Uterus (tissue), 4 donors: Measurements from ENCODE around the gene SHC4. TPM values are rescaled to one million over a fixed set of nuclear protein-coding genes. Genes with fewer than 3 reads are reported as not detected.

Experiments used
- DNase-seq, 2 donors: peaks; one replicate each; pipeline ENCODE4 v3.0.0-alpha.2; 2019 to 2020
- H3K27ac ChIP-seq, 2 donors: fragments of 200-600 bp; sonication (generic); 1 replicate in 1 of 2; 2 replicates in 1 of 2; pipeline ENCODE4 v1.5.1; 2016 to 2018
- H3K27me3 ChIP-seq, 2 donors: fragments of 200-600 bp; sonication (generic); one replicate each; pipeline ENCODE4 v1.5.1; 2018 to 2019; ENCODE audit warnings: control low read depth in 1 of 2
- H3K36me3 ChIP-seq, 2 donors: fragments of 200-600 bp; sonication (generic); one replicate each; pipeline ENCODE4 v1.5.1; 2019; ENCODE audit warnings: control low read depth in 1 of 2
- H3K4me1 ChIP-seq, 2 donors: fragments of 200-600 bp; sonication (generic); one replicate each; pipeline ENCODE4 v1.5.1; 2018 to 2019; ENCODE audit warnings: control low read depth in 1 of 2
- H3K4me3 ChIP-seq, 2 donors: fragments of 200-600 bp; sonication (generic); 1 replicate in 1 of 2; 2 replicates in 1 of 2; pipeline ENCODE4 v1.5.1; 2018 to 2019; ENCODE audit warnings: mild to moderate bottlenecking in 1 of 2
- H3K9me3 ChIP-seq, 2 donors: fragments of 200-600 bp; sonication (generic); one replicate each; pipeline ENCODE4 v1.5.1; 2019; ENCODE audit warnings: control low read depth in 1 of 2
- CTCF ChIP-seq, 4 experiments: fragments of 200-600 bp in 2 of 4; fragments of 450-650 bp in 2 of 4; sonication (generic) in 2 of 4; IDR thresholded peaks; one replicate each; pipeline ENCODE4 v1.5.1; 2016 to 2019; ENCODE audit warnings: antibody characterized with exemption in 4 of 4, mild to moderate bottlenecking in 2 of 4, moderate library complexity in 1 of 4
- POLR2A ChIP-seq, 2 donors: fragments of 450-650 bp; IDR thresholded peaks; one replicate each; pipeline ENCODE4 v1.6.1; 2016; ENCODE audit warnings: antibody characterized with exemption in 2 of 2, mild to moderate bottlenecking in 1 of 2, moderate library complexity in 1 of 2
- intact Hi-C: fragments of 100-400 bp; cut with DNase I; formaldehyde crosslinking; loops from one replicate; pipeline ENCODE4 v1.15.1; 2023; ENCODE audit warnings: low total_unique reads
- total RNA-seq, 4 donors: library from RNA; depleted of rRNA in 3 of 4; stranded (reverse); fragments of >200 nt in 3 of 4; gene quantifications; one replicate each; pipeline versions ENCODE4 v1.1.0 to v1.2.4, GENCODE V29; 2014 to 2023
- donor health status: DM: yes; HTN: yes; CAD: no.

SHC4 gene
- total RNA-seq, 4 donors from 2014 or later = 0.88 to 6.8 (median 5.0) TPM; not detected in 1

- no peak for DNase-seq
- intact Hi-C loops = no loop called here
- no peak overlapping the region for H3K4me3 ChIP-seq
- no peak for TF ChIP-seq CTCF (IDR thresholded peaks at IDR 0.05)
- no peak for TF ChIP-seq POLR2A (IDR thresholded peaks at IDR 0.05)
- H3K4me1 ChIP-seq = no peaks in the 10 kb centered on the region
- no peaks in the 10 kb centered on the region for H3K27me3 ChIP-seq
- no peaks in the 10 kb centered on the region for H3K36me3 ChIP-seq
- no peak overlapping the region for H3K27ac ChIP-seq
- H3K9me3 ChIP-seq = no peaks in the 10 kb centered on the region
These were observed 59.0 kb downstream of the SHC4 start for GRCh38 chr15:48904758-48905157.

DNA sequence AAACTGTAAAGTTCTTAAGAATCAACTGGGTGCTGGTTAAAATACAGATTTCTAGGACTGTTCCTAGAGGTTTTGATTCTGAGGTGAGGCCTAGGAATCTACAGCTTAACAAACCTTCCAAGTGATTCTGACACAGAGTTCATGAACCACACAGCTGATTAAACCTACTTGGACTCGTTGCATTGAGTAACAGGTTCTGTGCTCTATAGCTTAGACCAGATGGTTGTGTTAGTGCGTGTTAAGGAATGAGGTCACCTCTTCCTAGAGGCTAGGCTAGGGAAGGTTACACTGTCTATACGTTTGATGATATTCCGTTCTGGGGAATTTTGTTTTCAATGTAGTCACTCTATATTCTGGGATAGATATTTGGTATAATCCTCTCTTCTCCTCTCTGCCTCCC is 63.9 kb downstream of the SHC4 start:
- no peak overlapping the region for H3K4me3 ChIP-seq
- H3K9me3 ChIP-seq = no peaks in the 10 kb centered on the region
- no peak overlapping the region for H3K27ac ChIP-seq
- H3K27me3 ChIP-seq = no peaks in the 10 kb centered on the region
- H3K36me3 ChIP-seq = no peaks in the 10 kb centered on the region
- intact Hi-C loops = no loop called here
- H3K4me1 ChIP-seq = peaks cover 0 to 5% of the 10 kb centered on the region in 2 donors
- no peak for TF ChIP-seq CTCF (IDR thresholded peaks at IDR 0.05)
- DNase-seq = no peak

DNA sequence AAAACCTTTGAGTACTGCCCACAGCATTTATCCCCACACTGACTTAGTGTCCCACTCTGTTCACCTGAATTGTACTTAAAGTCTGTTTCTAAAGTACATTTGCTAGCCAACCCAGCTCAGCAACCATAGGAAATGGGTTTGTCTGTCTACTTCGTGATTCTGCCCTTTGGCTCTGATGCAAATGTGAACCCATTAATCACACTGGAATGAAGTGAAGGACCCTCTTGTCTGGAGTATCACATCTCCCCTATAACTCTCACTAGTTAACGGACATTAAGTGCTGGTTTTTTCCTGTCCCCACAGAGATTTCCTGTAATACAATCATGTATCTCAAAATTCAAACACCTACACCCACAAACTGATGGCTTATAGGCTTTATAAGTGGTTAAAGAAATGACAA is 65.3 kb downstream of the SHC4 start:
- DNase-seq = no peak
- no peaks in the 10 kb centered on the region for H3K9me3 ChIP-seq
- no peak overlapping the region for H3K4me3 ChIP-seq
- intact Hi-C loops = no loop called here
- H3K36me3 ChIP-seq = no peaks in the 10 kb centered on the region
- no peak overlapping the region for H3K27ac ChIP-seq
- H3K27me3 ChIP-seq = no peaks in the 10 kb centered on the region
- peaks cover 0 to 5% of the 10 kb centered on the region in 2 donors for H3K4me1 ChIP-seq
- no peak for TF ChIP-seq CTCF (IDR thresholded peaks at IDR 0.05)
- TF ChIP-seq POLR2A (IDR thresholded peaks at IDR 0.05) = no peak

- Histone ChIP-seq H3K36me3 (no peaks in the 10 kb centered on the region), H3K27me3 (no peaks in the 10 kb centered on the region), H3K4me3 (no peak overlapping the region), H3K4me1 (peaks cover 0 to 5% of the 10 kb centered on the region in 2 donors), H3K9me3 (no peaks in the 10 kb centered on the region), H3K27ac (no peak overlapping the region)
- intact Hi-C loops = no loop called here
- no peak for DNase-seq
- TF ChIP-seq POLR2A (IDR thresholded peaks at IDR 0.05) = no peak
- no peak for TF ChIP-seq CTCF (IDR thresholded peaks at IDR 0.05)
These were observed 65.7 kb downstream of the SHC4 start for GRCh38 chr15:48898032-48898431.

DNA sequence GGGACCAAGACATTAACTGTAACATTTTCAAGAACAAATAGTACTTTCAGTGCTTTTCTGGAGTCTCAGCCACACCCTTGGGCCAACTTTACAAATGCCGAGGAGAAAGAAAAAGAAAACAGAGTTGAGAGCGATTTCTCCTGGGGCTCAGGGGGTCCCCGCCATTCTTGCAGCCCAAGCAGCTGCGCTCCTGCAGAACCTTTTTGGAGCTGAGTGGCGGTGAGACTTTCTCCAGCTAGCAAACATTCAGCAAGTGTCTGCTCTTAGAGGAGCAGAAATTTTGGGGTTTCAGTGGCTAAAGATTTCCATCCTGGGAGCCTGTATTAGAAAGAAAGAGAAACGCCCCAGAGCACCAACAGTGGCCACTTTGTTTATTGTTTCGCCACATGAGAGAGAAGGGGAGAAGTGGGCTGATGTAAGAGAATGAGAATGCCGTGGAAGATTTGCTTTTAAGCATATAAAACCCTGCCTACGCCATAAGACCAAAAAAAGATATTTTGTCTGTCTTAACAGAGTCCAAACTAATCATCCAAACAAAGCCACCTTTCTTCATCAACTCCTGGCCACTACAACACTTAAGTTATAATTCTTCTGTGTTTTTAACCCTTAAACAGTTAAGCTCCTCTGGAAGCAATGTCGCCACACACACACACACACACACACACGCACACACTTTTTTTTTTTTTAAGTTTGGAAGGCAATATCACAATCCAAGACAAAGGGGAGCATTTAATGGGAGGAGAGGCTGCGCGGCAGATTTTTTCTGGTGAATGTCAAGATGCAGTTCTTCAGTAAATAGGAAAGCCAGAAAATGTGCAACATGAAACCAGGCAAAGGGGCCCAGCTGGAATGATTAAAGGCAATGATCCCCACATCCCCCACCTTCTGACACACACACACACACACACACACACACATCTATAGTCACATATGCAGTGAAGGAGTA is 66.6 kb downstream of the SHC4 start:
- TF ChIP-seq POLR2A (IDR thresholded peaks at IDR 0.05) = no peak
- TF ChIP-seq CTCF (IDR thresholded peaks at IDR 0.05) = no peak
- Histone ChIP-seq H3K27me3 (no peaks in the 10 kb centered on the region), H3K4me1 (peaks cover 0 to 5% of the 10 kb centered on the region in 2 donors), H3K27ac (peak overlapping the region; percentile 53 to 61), H3K36me3 (no peaks in the 10 kb centered on the region), H3K4me3 (peak overlapping the region in 1 of 2 donors; percentile 21), H3K9me3 (no peaks in the 10 kb centered on the region)
- no peak for DNase-seq
- intact Hi-C loops = no loop called here
